GM12872 (cell line): ENCODE data around the gene SAP30BP.

Source experiments
- CTCF ChIP-seq: IDR thresholded peaks from 3 replicates; pipeline ENCODE4 v1.5.1; 2011; ENCODE audit warnings: low read depth, mild to moderate bottlenecking, low read length, moderate library complexity; ENCODE audit not compliant: insufficient read depth

The SAP30BP gene

DNA sequence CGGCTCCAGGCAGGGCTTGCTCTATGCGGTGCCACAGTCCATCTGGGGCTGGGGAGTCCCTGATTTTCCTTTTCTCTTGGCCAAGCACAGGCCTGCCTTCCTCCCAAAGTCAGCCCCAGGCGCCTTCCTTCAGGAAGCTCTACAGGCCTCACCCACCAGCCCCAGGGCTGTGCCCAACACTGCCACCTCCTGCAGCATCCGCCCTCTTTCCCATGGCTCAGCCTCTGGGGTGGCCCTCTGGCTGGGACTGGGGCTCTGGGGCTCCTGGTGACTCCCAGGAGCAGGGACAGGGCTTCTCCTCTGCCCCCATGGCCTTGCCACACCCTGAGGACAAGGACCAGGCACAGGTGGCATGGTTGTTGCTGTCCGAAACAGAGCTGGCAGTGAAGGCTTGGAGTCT is 54.9 kb downstream of the SAP30BP start:
- TF ChIP-seq CTCF, result no peak

GRCh38 chr17:75722542-75723095 is 55.5 kb downstream of the SAP30BP start:
- no peak for TF ChIP-seq CTCF

DNA sequence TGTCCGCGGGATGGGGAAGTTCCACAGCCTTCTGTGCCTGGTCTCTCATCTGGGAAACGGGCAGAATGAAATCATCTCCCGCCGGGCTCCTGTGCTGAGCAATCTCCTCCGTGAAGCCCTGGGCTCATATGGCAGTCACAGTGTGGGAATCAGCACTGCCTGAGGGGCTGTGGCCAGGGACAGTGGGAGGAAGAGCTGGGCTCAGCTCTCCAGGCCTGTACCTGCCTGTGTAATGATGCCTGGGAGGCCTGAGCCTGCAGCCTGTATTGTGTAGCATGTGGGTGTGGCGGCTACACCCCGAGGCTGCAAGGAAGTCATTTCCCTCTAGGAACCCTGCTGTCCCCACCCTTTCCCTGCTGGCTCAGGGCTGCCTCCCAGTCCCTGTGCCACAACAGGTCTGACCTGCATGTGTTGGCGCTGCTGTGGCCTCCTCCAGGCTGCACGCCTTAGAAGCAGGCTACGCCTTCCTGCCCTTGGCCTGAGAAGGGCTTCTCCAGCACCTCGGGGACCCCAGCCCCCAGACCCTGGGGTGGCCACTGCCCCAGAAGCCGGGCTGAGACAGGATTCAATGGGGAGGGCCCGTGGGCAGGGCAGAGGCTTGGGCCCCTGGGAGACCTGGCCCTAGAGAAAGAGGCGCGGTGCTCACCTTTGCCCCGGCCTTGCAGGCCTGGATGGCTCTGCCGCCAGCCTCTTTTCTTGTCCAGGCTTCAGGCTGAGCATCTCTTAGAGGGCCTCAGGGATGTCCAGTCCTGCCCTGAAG is 56.2 kb downstream of the SAP30BP start:
- no peak for TF ChIP-seq CTCF

DNA sequence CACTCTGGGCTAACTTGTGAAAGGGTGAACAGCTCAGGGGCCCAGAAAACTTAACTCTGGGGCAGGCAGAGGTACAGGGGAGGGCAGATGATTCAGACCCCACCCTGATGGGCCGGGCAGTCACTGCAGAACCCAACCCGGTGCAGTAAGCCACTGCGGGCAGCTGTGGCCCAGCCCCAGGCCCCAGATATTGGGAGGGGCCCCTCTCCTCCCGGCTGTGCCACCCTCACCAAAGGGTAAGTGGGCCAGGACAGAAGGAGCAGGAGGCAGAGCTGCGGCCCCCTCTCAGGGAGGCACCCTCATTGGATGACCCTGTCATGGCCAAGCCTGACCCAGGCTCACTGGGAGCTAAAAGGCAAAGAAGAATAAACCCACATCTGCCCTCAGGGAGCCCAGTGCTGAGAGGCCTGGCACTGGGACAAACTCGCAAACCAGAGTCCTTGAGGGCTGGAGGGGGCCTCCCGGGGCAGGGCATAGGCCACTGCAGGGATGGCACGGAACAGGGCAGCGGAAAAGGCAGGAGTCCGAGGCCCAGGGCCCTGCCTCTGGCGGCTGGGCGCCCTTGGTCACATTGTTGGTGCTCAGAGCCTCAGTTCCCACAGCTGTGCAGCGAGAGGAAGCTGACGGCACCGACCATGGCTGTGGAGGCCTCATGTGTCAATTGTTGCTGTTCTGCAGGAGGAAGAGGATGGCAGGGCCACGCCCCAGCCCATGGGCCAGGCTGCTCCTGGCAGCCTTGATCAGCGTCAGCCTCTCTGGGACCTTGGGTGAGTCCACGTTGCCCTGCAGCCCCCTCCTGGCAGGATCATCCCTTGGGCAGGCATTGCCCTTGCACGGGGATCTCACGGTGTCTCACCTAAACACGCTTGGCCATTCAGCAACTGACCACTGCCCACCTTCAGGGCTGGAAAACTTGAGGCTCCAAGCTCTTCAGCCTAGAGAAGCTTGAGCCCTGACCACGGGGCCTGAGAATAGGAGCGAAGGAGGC is 57.2 kb downstream of the SAP30BP start:
- TF ChIP-seq CTCF, result no peak

- TF ChIP-seq CTCF, result no peak
Observed at GRCh38 chr17:75725504-75725903, 58.4 kb downstream of the SAP30BP start.

DNA sequence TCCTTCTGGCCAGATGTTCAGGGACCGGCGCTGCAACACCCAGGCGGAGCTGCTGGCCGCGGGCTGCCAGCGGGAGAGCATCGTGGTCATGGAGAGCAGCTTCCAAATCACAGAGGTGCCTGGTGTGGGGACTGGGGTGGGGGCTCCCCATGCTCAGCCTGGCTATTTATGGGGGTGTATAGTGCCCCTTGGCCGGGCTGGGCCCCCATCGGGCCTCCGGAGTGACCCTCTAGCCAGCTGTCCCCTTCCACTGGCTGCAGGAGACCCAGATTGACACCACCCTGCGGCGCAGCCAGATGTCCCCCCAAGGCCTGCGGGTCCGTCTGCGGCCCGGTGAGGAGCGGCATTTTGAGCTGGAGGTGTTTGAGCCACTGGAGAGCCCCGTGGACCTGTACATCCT is 60.3 kb downstream of the SAP30BP start:
- no peak for TF ChIP-seq CTCF

DNA sequence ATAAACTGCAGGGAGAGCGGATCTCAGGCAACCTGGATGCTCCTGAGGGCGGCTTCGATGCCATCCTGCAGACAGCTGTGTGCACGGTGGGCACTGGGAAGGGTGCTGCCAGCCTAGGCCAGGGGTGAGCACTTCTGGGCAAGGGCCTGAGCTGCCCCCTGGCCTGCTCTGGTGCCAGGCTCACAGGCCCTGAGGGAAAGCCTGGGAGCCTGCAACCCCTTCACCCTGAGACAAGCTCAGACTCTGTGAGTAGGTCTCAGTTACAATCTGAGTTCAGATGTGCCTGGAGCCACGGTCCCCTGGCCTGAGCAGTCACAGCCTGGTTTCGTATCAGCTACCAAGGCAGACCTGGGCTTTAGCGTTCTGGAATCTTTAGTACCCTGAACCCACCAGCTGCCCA is 62.2 kb downstream of the SAP30BP start:
- TF ChIP-seq CTCF, result no peak
